ENCODE data around the gene KCNE3. TPM values are rescaled to one million over a fixed set of nuclear protein-coding genes. Genes with fewer than 3 reads are reported as not detected.

The KCNE3 gene
- total and polyA plus RNA-seq, 10 of the 15 experiments (the other 5 are each of a cell fraction or from before 2014, with no cell fraction given) = not detected

DNA sequence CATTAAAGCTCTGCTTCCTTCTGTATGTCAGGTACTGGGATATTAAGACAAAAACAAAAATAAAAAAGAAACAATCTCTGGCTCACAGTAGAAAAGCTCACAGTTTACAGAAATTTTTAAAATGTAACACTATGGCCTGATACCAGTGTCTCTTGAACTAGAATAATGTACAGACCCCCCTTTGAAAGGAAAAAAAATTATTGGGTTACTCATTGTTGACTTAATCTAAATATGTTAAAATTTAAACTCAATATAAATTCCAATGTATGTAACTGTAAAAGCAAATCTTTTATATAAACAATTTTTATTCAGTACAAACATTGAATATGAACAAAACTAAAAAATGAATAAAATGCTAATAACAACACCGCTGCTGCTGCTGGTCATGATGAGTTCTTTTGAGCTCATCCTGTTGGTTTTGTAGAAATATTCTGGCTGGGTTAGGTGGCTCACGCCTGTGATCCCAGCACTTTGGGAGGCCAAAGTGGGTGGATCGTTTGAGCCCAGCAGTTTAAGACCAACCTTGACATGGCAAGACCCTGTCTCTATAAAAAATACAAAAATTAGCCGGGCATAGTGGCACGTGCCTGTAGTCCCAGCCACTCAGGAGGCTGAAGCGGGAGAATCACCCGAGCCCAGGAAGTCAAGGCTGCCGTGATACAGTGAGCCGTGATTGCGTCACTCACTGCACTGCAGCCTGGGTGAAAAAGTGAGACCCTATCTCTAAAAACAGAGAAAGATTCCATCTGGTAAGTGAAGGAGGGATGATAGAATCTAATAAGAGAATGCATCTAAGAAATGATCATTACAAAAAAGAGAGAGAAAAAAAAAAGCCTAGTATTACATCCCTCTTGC, 11.8 kb upstream of the KCNE3 start:
- no peak overlapping the region for H3K4me2 ChIP-seq (ENCODE audit: control insufficient read depth, insufficient read depth)
- 40% methylated on average over 10 of the region's 10 CpGs for WGBS (ENCODE audit: insufficient coverage, insufficient replicate concordance, low lambda C conversion rate, missing lambda C conversion rate)
- H3K4me3 ChIP-seq = no peak overlapping the region
- H3K36me3 ChIP-seq (ENCODE audit: control insufficient read depth in 2 of 2, insufficient read depth in 2 of 2, low read length in 1 of 2) = no peaks in the 10 kb centered on the region
- POLR2A ChIA-PET = no interaction called here
- no peaks in the 10 kb centered on the region for H3K9me3 ChIP-seq (replicated peaks; ENCODE audit: control insufficient read depth, insufficient read depth, low read length)
- no peak overlapping the region for H3K9ac ChIP-seq (ENCODE audit: control insufficient read depth, insufficient read depth, low read length)
- H3K27me3 ChIP-seq (replicated peaks in 1 of 2; ENCODE audit: control insufficient read depth in 2 of 2, insufficient read depth in 2 of 2, low read length in 1 of 2) = no peaks in the 10 kb centered on the region
- intact Hi-C loops (cut with micrococcal nuclease; ENCODE audit: unreplicated experiment) = no loop called here
- H4K20me1 ChIP-seq (ENCODE audit: control insufficient read depth, insufficient read depth) = no peaks in the 10 kb centered on the region
- CTCF ChIA-PET = interaction anchor here (0.7 kb wide), 1 partner anchor 125 kb away, joined by 3 read pairs; no protein-coding TSS in a partner anchor
- no peak for ATAC-seq
- BruUV-seq (replicated peaks) = no TSS peak
- RAD21 ChIA-PET (ENCODE audit: unreplicated experiment) = no interaction called here
- no peak overlapping the region for H3K27ac ChIP-seq (ENCODE audit: control insufficient read depth, insufficient read depth)
- H2AFZ ChIP-seq (ENCODE audit: control insufficient read depth, low read depth, low read length) = no peak overlapping the region
- FAIRE-seq = no peak
- SMC1A ChIA-PET (ENCODE audit: uncharacterized antibody, unreplicated experiment) = interaction anchor here (1.0 kb wide), 1 partner anchor 16 kb away, joined by 3 read pairs; no protein-coding TSS in a partner anchor
- H3K79me2 ChIP-seq (ENCODE audit: control insufficient read depth, insufficient read depth, low read length) = no peaks in the 10 kb centered on the region
- TF ChIP-seq LARP7 (IDR thresholded peaks at IDR 0.05) (no peak), PAX5 (IDR thresholded peaks at IDR 0.05; ENCODE audit: borderline replicate concordance, low read depth, low read length) (no peak), CBX5 (IDR thresholded peaks at IDR 0.05; ENCODE audit: low read depth) (no peak), ZNF384 (IDR thresholded peaks at IDR 0.05; ENCODE audit: borderline replicate concordance, low read depth, low read length) (no peak), TAF1 (IDR thresholded peaks at IDR 0.05; ENCODE audit: borderline replicate concordance, low read depth, low read length) (no peak), RCOR1 (conservative IDR thresholded peaks at IDR 0.05; ENCODE audit: low read depth, low read length) (no peak), IRF4 (IDR thresholded peaks at IDR 0.05; ENCODE audit: low read depth, low read length) (no peak), YBX1 (IDR thresholded peaks at IDR 0.05) (no peak), NR2C1 (IDR thresholded peaks at IDR 0.05) (no peak), GATAD2B (conservative IDR thresholded peaks at IDR 0.05; ENCODE audit: low read depth) (no peak), TCF7 (IDR thresholded peaks at IDR 0.05; ENCODE audit: borderline replicate concordance) (no peak), SP1 (IDR thresholded peaks at IDR 0.05; ENCODE audit: low read depth, low read length) (no peak), CBFB (IDR thresholded peaks at IDR 0.05; ENCODE audit: low read depth) (no peak), RAD51 (IDR thresholded peaks at IDR 0.05) (no peak)
- TF ChIP-seq, protein P1, sequence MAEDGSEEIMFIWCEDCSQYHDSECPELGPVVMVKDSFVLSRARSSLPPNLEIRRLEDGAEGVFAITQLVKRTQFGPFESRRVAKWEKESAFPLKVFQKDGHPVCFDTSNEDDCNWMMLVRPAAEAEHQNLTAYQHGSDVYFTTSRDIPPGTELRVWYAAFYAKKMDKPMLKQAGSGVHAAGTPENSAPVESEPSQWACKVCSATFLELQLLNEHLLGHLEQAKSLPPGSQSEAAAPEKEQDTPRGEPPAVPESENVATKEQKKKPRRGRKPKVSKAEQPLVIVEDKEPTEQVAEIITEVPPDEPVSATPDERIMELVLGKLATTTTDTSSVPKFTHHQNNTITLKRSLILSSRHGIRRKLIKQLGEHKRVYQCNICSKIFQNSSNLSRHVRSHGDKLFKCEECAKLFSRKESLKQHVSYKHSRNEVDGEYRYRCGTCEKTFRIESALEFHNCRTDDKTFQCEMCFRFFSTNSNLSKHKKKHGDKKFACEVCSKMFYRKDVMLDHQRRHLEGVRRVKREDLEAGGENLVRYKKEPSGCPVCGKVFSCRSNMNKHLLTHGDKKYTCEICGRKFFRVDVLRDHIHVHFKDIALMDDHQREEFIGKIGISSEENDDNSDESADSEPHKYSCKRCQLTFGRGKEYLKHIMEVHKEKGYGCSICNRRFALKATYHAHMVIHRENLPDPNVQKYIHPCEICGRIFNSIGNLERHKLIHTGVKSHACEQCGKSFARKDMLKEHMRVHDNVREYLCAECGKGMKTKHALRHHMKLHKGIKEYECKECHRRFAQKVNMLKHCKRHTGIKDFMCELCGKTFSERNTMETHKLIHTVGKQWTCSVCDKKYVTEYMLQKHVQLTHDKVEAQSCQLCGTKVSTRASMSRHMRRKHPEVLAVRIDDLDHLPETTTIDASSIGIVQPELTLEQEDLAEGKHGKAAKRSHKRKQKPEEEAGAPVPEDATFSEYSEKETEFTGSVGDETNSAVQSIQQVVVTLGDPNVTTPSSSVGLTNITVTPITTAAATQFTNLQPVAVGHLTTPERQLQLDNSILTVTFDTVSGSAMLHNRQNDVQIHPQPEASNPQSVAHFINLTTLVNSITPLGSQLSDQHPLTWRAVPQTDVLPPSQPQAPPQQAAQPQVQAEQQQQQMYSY (CRISPR knock-in tag; IDR thresholded peaks at IDR 0.05) = no peak
- TF ChIP-seq, protein P2, sequence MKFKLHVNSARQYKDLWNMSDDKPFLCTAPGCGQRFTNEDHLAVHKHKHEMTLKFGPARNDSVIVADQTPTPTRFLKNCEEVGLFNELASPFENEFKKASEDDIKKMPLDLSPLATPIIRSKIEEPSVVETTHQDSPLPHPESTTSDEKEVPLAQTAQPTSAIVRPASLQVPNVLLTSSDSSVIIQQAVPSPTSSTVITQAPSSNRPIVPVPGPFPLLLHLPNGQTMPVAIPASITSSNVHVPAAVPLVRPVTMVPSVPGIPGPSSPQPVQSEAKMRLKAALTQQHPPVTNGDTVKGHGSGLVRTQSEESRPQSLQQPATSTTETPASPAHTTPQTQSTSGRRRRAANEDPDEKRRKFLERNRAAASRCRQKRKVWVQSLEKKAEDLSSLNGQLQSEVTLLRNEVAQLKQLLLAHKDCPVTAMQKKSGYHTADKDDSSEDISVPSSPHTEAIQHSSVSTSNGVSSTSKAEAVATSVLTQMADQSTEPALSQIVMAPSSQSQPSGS (IDR thresholded peaks at IDR 0.05; ENCODE audit: low read length) = no peak
- no peak for DNase-seq (ENCODE audit: low read depth, low spot score)
- H3K4me1 ChIP-seq (ENCODE audit: control insufficient read depth, insufficient read depth, low read length) = no peaks in the 10 kb centered on the region
- in situ Hi-C loops (cut with MboI) = no loop called here
